ENCODE data around the gene SSBP4. TPM values are rescaled to one million over a fixed set of nuclear protein-coding genes. Genes with fewer than 3 reads are reported as not detected.

The SSBP4 gene
- total RNA-seq, 1 donor: 77.8 TPM

GRCh38 chr19:18473003-18473705 is 54.0 kb downstream of the SSBP4 start:
- peak; percentile 59 for DNase-seq (ENCODE audit: insufficient read length, low spot score, missing footprints)
- Histone ChIP-seq H3K9me3 (ENCODE audit: low read depth, low read length) (no peaks in the 10 kb centered on the region), H3K36me3 (ENCODE audit: insufficient read depth, low read length) (peaks cover 10% of the 10 kb centered on the region), H3K27me3 (ENCODE audit: insufficient read depth, low read length) (no peaks in the 10 kb centered on the region), H3K4me3 (ENCODE audit: insufficient read depth, low read length) (no peak overlapping the region), H2AFZ (ENCODE audit: low read length) (no peak overlapping the region), H3K79me2 (ENCODE audit: insufficient read depth, low read length) (peaks cover 92% of the 10 kb centered on the region), H3K27ac (ENCODE audit: low read depth, low read length) (no peak overlapping the region), H4K20me1 (ENCODE audit: insufficient read depth, low read length) (peaks cover 68% of the 10 kb centered on the region), H3K4me1 (ENCODE audit: insufficient read depth, low read length) (no peaks in the 10 kb centered on the region), H3K4me2 (ENCODE audit: insufficient read depth, low read length) (no peak overlapping the region)
- TF ChIP-seq CTCF (IDR thresholded peaks at IDR 0.05; ENCODE audit: extremely low read depth, low read depth, low read length): no peak

- no peak overlapping the region for H2AFZ ChIP-seq (ENCODE audit: low read length)
- peaks cover 65% of the 10 kb centered on the region for H4K20me1 ChIP-seq (ENCODE audit: insufficient read depth, low read length)
- H3K36me3 ChIP-seq (ENCODE audit: insufficient read depth, low read length): peaks cover 10% of the 10 kb centered on the region
- H3K4me1 ChIP-seq (ENCODE audit: insufficient read depth, low read length): peaks cover 5% of the 10 kb centered on the region
- peaks cover 92% of the 10 kb centered on the region for H3K79me2 ChIP-seq (ENCODE audit: insufficient read depth, low read length)
- H3K4me2 ChIP-seq (ENCODE audit: insufficient read depth, low read length): no peak overlapping the region
- no peak for TF ChIP-seq CTCF (IDR thresholded peaks at IDR 0.05; ENCODE audit: extremely low read depth, low read depth, low read length)
- peak; percentile 41 for DNase-seq (ENCODE audit: insufficient read length, low spot score, missing footprints)
- no peaks in the 10 kb centered on the region for H3K9me3 ChIP-seq (ENCODE audit: low read depth, low read length)
- no peaks in the 10 kb centered on the region for H3K27me3 ChIP-seq (ENCODE audit: insufficient read depth, low read length)
- no peak overlapping the region for H3K4me3 ChIP-seq (ENCODE audit: insufficient read depth, low read length)
- H3K27ac ChIP-seq (ENCODE audit: low read depth, low read length): no peak overlapping the region
Measured at GRCh38 chr19:18473706-18474087, 54.5 kb downstream of the SSBP4 start.

- no peaks in the 10 kb centered on the region for H3K9me3 ChIP-seq (ENCODE audit: low read depth, low read length)
- TF ChIP-seq CTCF (IDR thresholded peaks at IDR 0.05; ENCODE audit: extremely low read depth, low read depth, low read length): no peak
- H3K4me2 ChIP-seq (ENCODE audit: insufficient read depth, low read length): no peak overlapping the region
- peaks cover 62% of the 10 kb centered on the region for H4K20me1 ChIP-seq (ENCODE audit: insufficient read depth, low read length)
- no peak overlapping the region for H3K4me3 ChIP-seq (ENCODE audit: insufficient read depth, low read length)
- H3K79me2 ChIP-seq (ENCODE audit: insufficient read depth, low read length): peaks cover 91% of the 10 kb centered on the region
- H3K27ac ChIP-seq (ENCODE audit: low read depth, low read length): no peak overlapping the region
- peak; percentile 14 for DNase-seq (ENCODE audit: insufficient read length, low spot score, missing footprints)
- no peaks in the 10 kb centered on the region for H3K27me3 ChIP-seq (ENCODE audit: insufficient read depth, low read length)
- peaks cover 10% of the 10 kb centered on the region for H3K36me3 ChIP-seq (ENCODE audit: insufficient read depth, low read length)
- peaks cover 11% of the 10 kb centered on the region for H3K4me1 ChIP-seq (ENCODE audit: insufficient read depth, low read length)
- H2AFZ ChIP-seq (ENCODE audit: low read length): no peak overlapping the region
Measured at GRCh38 chr19:18474366-18474887, 55.2 kb downstream of the SSBP4 start.

- H3K4me3 ChIP-seq (ENCODE audit: insufficient read depth, low read length): no peak overlapping the region
- no peaks in the 10 kb centered on the region for H3K9me3 ChIP-seq (ENCODE audit: low read depth, low read length)
- peaks cover 17% of the 10 kb centered on the region for H3K4me1 ChIP-seq (ENCODE audit: insufficient read depth, low read length)
- H3K79me2 ChIP-seq (ENCODE audit: insufficient read depth, low read length): peaks cover 91% of the 10 kb centered on the region
- peak; percentile 78 for DNase-seq (ENCODE audit: insufficient read length, low spot score, missing footprints)
- H4K20me1 ChIP-seq (ENCODE audit: insufficient read depth, low read length): peaks cover 59% of the 10 kb centered on the region
- no peak for TF ChIP-seq CTCF (IDR thresholded peaks at IDR 0.05; ENCODE audit: extremely low read depth, low read depth, low read length)
- H3K4me2 ChIP-seq (ENCODE audit: insufficient read depth, low read length): no peak overlapping the region
- H3K27me3 ChIP-seq (ENCODE audit: insufficient read depth, low read length): no peaks in the 10 kb centered on the region
- H2AFZ ChIP-seq (ENCODE audit: low read length): no peak overlapping the region
- H3K27ac ChIP-seq (ENCODE audit: low read depth, low read length): no peak overlapping the region
- H3K36me3 ChIP-seq (ENCODE audit: insufficient read depth, low read length): peaks cover 10% of the 10 kb centered on the region
Measured at GRCh38 chr19:18475004-18475453, 55.8 kb downstream of the SSBP4 start.
